H1 (cell line): Measurements from ENCODE around the gene DOCK8. TPM values are rescaled to one million over a fixed set of nuclear protein-coding genes. Genes with fewer than 3 reads are reported as not detected.

Experiments used
- CTCF ChIA-PET: fragments of 300-600 bp; sonication (Branson Sonifier 250); formaldehyde crosslinking; loops from one replicate; lab custom pipeline; 2021; ENCODE audit not compliant: partially characterized antibody; lab: Charles Lee
- POLR2A ChIA-PET: fragments of 300-600 bp; sonication (Branson Sonifier 250); formaldehyde crosslinking; loops from one replicate; lab custom pipeline; 2021; ENCODE audit warnings: inconsistent platforms; ENCODE audit not compliant: partially characterized antibody; lab: Charles Lee
- DNase-seq, 2 experiments: peaks; one replicate each; pipeline versions ENCODE4 v3.0.0 to v3.0.0-alpha.2; 2010 to 2022; ENCODE audit warnings: low spot score in 2 of 2, low read depth in 1 of 2, mixed read lengths in 1 of 2
- FAIRE-seq: peaks from 2 replicates; lab custom pipeline; 2011; peaks lifted over from hg19 to GRCh38; lab: Jason Lieb, UNC
- H2AFZ ChIP-seq: 2 replicates; pipeline ENCODE4 v1.8.1; 2012; ENCODE audit warnings: low read length, inconsistent platforms
- H2AK5ac ChIP-seq: 2 replicates; pipeline ENCODE4 v1.6.1; 2013; ENCODE audit warnings: low read depth, low read length
- H2BK120ac ChIP-seq: replicated peaks from 2 replicates; pipeline ENCODE3; 2013; ENCODE audit warnings: low read depth, low read length, inconsistent platforms
- H2BK12ac ChIP-seq: 2 replicates; pipeline ENCODE4 v1.6.1; 2013; ENCODE audit warnings: low read depth, low read length
- H2BK15ac ChIP-seq: 2 replicates; pipeline ENCODE4 v1.6.1; 2013; ENCODE audit warnings: low read length
- H2BK20ac ChIP-seq: 2 replicates; pipeline ENCODE4 v1.6.1; 2013; ENCODE audit warnings: low read length
- H2BK5ac ChIP-seq: 2 replicates; pipeline ENCODE4 v1.6.1; 2013; ENCODE audit warnings: low read depth, low read length
- H3K14ac ChIP-seq: 2 replicates; pipeline ENCODE4 v1.6.1; 2013; ENCODE audit warnings: inconsistent platforms; ENCODE audit not compliant: insufficient read length
- H3K18ac ChIP-seq: 2 replicates; pipeline ENCODE4 v1.6.1; 2013; ENCODE audit warnings: low read length; ENCODE audit errors: extremely low read depth
- H3K23ac ChIP-seq: 2 replicates; pipeline ENCODE4 v1.6.1; 2013; ENCODE audit warnings: inconsistent platforms; ENCODE audit not compliant: insufficient read length
- H3K23me2 ChIP-seq: 2 replicates; pipeline ENCODE4 v1.6.1; 2013; ENCODE audit warnings: low read depth, low read length
- H3K27ac ChIP-seq: 2 replicates; pipeline ENCODE4 v1.6.1; 2011; ENCODE audit warnings: low read depth, low read length, inconsistent platforms
- H3K27me3 ChIP-seq, 4 experiments: replicated peaks in 1 of 4; 1 replicate in 1 of 4; 2 replicates in 3 of 4; pipeline versions ENCODE4 v1.6.1 to v1.8.1; 2011 to 2013; ENCODE audit warnings: low read length in 3 of 4, mild to moderate bottlenecking in 3 of 4, inconsistent platforms in 2 of 4, mixed read lengths in 2 of 4, moderate library complexity in 1 of 4; ENCODE audit not compliant: control insufficient read depth in 3 of 4, insufficient read depth in 3 of 4; ENCODE audit errors: extremely low read depth in 1 of 4
- H3K36me3 ChIP-seq, 4 experiments: 2 replicates each; pipeline versions ENCODE4 v1.6.1 to v1.8.1; 2011 to 2013; ENCODE audit warnings: mild to moderate bottlenecking in 4 of 4, low read length in 3 of 4, moderate library complexity in 2 of 4, control low read depth in 1 of 4, inconsistent platforms in 1 of 4; ENCODE audit not compliant: insufficient read depth in 4 of 4, control insufficient read depth in 2 of 4
- H3K4ac ChIP-seq: replicated peaks from 2 replicates; pipeline ENCODE3; 2013; ENCODE audit warnings: low read length, low read depth, mixed read lengths, inconsistent platforms; ENCODE audit not compliant: insufficient read length
- H3K4me1 ChIP-seq, 4 experiments: replicated peaks in 1 of 4; 1 replicate in 1 of 4; 2 replicates in 3 of 4; pipeline versions ENCODE4 v1.6.1 to v1.8.1; 2011 to 2013; ENCODE audit warnings: low read length in 3 of 4, inconsistent platforms in 2 of 4, mixed read lengths in 1 of 4; ENCODE audit not compliant: insufficient read depth in 4 of 4, control insufficient read depth in 3 of 4
- H3K4me2 ChIP-seq, 2 experiments: 2 replicates each; pipeline versions ENCODE4 v1.6.1 to v1.8.1; 2011 to 2013; ENCODE audit warnings: low read depth in 2 of 2, low read length in 2 of 2, control low read depth in 1 of 2, inconsistent platforms in 1 of 2, mild to moderate bottlenecking in 1 of 2; ENCODE audit not compliant: insufficient read depth in 1 of 2
- H3K4me3 ChIP-seq, 4 experiments: fragments of 200-600, 300-600 bp in 1 of 4; sonication (generic), shearing (Covaris generic), sonication (Bioruptor Twin) in 1 of 4; 2 replicates each; pipeline versions ENCODE4 v1.5.1 to v1.8.1; 2011 to 2016; ENCODE audit warnings: low read length in 4 of 4, low read depth in 3 of 4, control low read depth in 2 of 4, inconsistent platforms in 2 of 4, mild to moderate bottlenecking in 2 of 4, mixed read lengths in 1 of 4, moderate library complexity in 1 of 4; ENCODE audit not compliant: insufficient read depth in 2 of 4; ENCODE audit errors: extremely low read depth in 1 of 4
- H3K56ac ChIP-seq: replicated peaks from 2 replicates; pipeline ENCODE3; 2013; ENCODE audit warnings: low read depth, mild to moderate bottlenecking, mixed read lengths, low read length, inconsistent platforms; ENCODE audit not compliant: insufficient read length
- H3K79me1 ChIP-seq: 2 replicates; pipeline ENCODE4 v1.6.1; 2013; ENCODE audit warnings: low read depth, low read length, control low read depth
- H3K79me2 ChIP-seq, 2 experiments: 2 replicates each; pipeline versions ENCODE4 v1.6.1 to v1.8.1; 2012 to 2013; ENCODE audit warnings: low read length in 2 of 2, mild to moderate bottlenecking in 2 of 2, inconsistent platforms in 1 of 2; ENCODE audit not compliant: insufficient read depth in 2 of 2, control insufficient read depth in 1 of 2
- H3K9ac ChIP-seq, 4 experiments: replicated peaks in 1 of 4; 1 replicate in 1 of 4; 2 replicates in 3 of 4; pipeline versions ENCODE4 v1.6.1 to v1.8.1; 2011 to 2013; ENCODE audit warnings: low read depth in 3 of 4, low read length in 3 of 4, control low read depth in 2 of 4, mild to moderate bottlenecking in 2 of 4, moderate library complexity in 2 of 4, inconsistent platforms in 1 of 4; ENCODE audit errors: extremely low read depth in 1 of 4
- H3K9me3 ChIP-seq, 2 experiments: 2 replicates each; pipeline versions ENCODE4 v1.6.1 to v1.8.1; 2012 to 2013; ENCODE audit warnings: mild to moderate bottlenecking in 2 of 2, moderate library complexity in 2 of 2, control low read depth in 1 of 2, inconsistent platforms in 1 of 2, low read depth in 1 of 2, low read length in 1 of 2, mixed read lengths in 1 of 2; ENCODE audit not compliant: insufficient read depth in 2 of 2
- H4K20me1 ChIP-seq, 2 experiments: replicated peaks in 1 of 2; 2 replicates each; pipeline versions ENCODE3 to v1.8.1; 2011 to 2013; ENCODE audit warnings: inconsistent platforms in 2 of 2, low read length in 2 of 2, mild to moderate bottlenecking in 1 of 2; ENCODE audit not compliant: insufficient read depth in 2 of 2, control insufficient read depth in 1 of 2
- H4K5ac ChIP-seq: 2 replicates; pipeline ENCODE4 v1.6.1; 2013; ENCODE audit warnings: low read length, low read depth, mixed read lengths, inconsistent platforms; ENCODE audit not compliant: insufficient read length
- H4K8ac ChIP-seq: 2 replicates; pipeline ENCODE4 v1.8.0; 2013; ENCODE audit warnings: mild to moderate bottlenecking, moderate library complexity, low read length, inconsistent platforms; ENCODE audit not compliant: insufficient read depth; ENCODE audit errors: extremely low read depth
- H4K91ac ChIP-seq: replicated peaks from 2 replicates; pipeline ENCODE3; 2013; ENCODE audit warnings: low read length, mixed read lengths, inconsistent platforms; ENCODE audit not compliant: insufficient read length
- CHD1 ChIP-seq: IDR thresholded peaks from 2 replicates; pipeline ENCODE4 v1.6.1; 2012; ENCODE audit warnings: low read depth, low read length, improper control_type of control experiment
- EP300 ChIP-seq, 2 experiments: IDR thresholded peaks; 1 replicate in 1 of 2; 2 replicates in 1 of 2; pipeline ENCODE4 v1.6.1; 2011 to 2012; ENCODE audit warnings: low read depth in 2 of 2, low read length in 2 of 2, mild to moderate bottlenecking in 2 of 2, borderline replicate concordance in 1 of 2, inconsistent platforms in 1 of 2, moderate library complexity in 1 of 2
- GTF2F1 ChIP-seq: IDR thresholded peaks from 2 replicates; pipeline ENCODE4 v1.6.1; 2012; ENCODE audit warnings: low read depth, low read length, improper control_type of control experiment, borderline replicate concordance
- JUND ChIP-seq: IDR thresholded peaks from 2 replicates; pipeline ENCODE4 v1.6.1; 2011; ENCODE audit warnings: mild to moderate bottlenecking, improper control_type of control experiment, low read length
- PHF8 ChIP-seq: fragments of 200-600 bp; sonication (generic); conservative IDR thresholded peaks from 2 replicates; pipeline ENCODE4 v1.7.1; 2012; ENCODE audit warnings: low read depth, mild to moderate bottlenecking, inconsistent platforms, low read length, moderate library complexity
- POLR2AphosphoS5 ChIP-seq: IDR thresholded peaks from 2 replicates; pipeline ENCODE4 v1.6.1; 2011; ENCODE audit warnings: low read depth, low read length
- SIRT6 ChIP-seq: IDR thresholded peaks from one replicate; pipeline ENCODE4 v1.7.1; 2012; ENCODE audit warnings: low read length, inconsistent platforms
- SP2 ChIP-seq: IDR thresholded peaks from 2 replicates; pipeline ENCODE4 v1.6.1; 2012; ENCODE audit warnings: mild to moderate bottlenecking, low read length, inconsistent platforms
- WGBS, 2 experiments: shearing (Covaris generic) in 1 of 2; methylation state at CpG; one replicate each; pipeline versions ENCODE4 v1.1.6 to v1.1.7; 2013 to 2015; ENCODE audit warnings: low lambda C conversion rate in 2 of 2, mixed read lengths in 2 of 2, inconsistent platforms in 1 of 2, low coverage in 1 of 2, missing lambda C conversion rate in 1 of 2; ENCODE audit not compliant: insufficient replicate concordance in 2 of 2, insufficient coverage in 1 of 2, insufficient read length in 1 of 2; ENCODE audit errors: extremely low coverage in 1 of 2, missing lambda C conversion rate in 1 of 2; 5-methylcytosine and 5-hydroxymethylcytosine counted together
- polyA plus RNA-seq, 7 experiments: library from polyadenylated mRNA; depleted of rRNA in 3 of 7; stranded (reverse) in 5 of 7; unstranded in 2 of 7; fragments of >200 nt in 5 of 7; fragments of 200-250 nt in 2 of 7; gene quantifications; 1 replicate in 5 of 7; 2 replicates in 1 of 7; 4 replicates in 1 of 7; pipeline versions ENCODE4 v1.2.1 to v1.2.3, GENCODE V29; 2011 to 2013; ENCODE audit warnings: missing spikeins in 2 of 7, mixed read lengths in 2 of 7
- total RNA-seq: library from RNA; stranded (reverse); fragmentation: NEBNext Ultra II Directional; extraction: Animal tissue kit (Norgen Biotek cat#: 25700); gene quantifications from 2 replicates; pipeline ENCODE4 v1.2.1, GENCODE V29; 2021

DOCK8 gene
- total and polyA plus RNA-seq, 2 of the 8 experiments (the other 6 are each of a cell fraction or from before 2014, with no cell fraction given), result 0.57 to 2.0 TPM

- no peak overlapping the region for H3K56ac ChIP-seq
- no peak overlapping the region for H4K5ac ChIP-seq
- H3K36me3 ChIP-seq, result no peaks in the 10 kb centered on the region
- no peak overlapping the region for H3K14ac ChIP-seq
- no peaks in the 10 kb centered on the region for H3K23me2 ChIP-seq
- H3K4me2 ChIP-seq, result no peak overlapping the region
- H2BK12ac ChIP-seq, result no peak overlapping the region
- no peak overlapping the region for H3K4ac ChIP-seq
- POLR2A ChIA-PET, result no interaction called here
- no peak overlapping the region for H2BK5ac ChIP-seq
- TF ChIP-seq SP2, result no peak
- no peak for TF ChIP-seq POLR2AphosphoS5
- TF ChIP-seq SIRT6, result no peak
- TF ChIP-seq PHF8, result no peak
- no peak for TF ChIP-seq EP300 (IDR thresholded peaks at IDR 0.05; ENCODE audit: borderline replicate concordance in 1 of 2, low read depth in 2 of 2, low read length in 2 of 2)
- no peak for TF ChIP-seq JUND
- no peak for TF ChIP-seq GTF2F1
- TF ChIP-seq CHD1, result no peak
- TF ChIP-seq, all 59 proteins: peak for 0
- 86% methylated on average over 4 of the region's 4 CpGs; no CpG with 5 or more reads in 1 of the 2 experiments for WGBS, 2 experiments
- H3K27me3 ChIP-seq, result no peaks in the 10 kb centered on the region
- DNase-seq (no peak), FAIRE-seq (no peak)
- no peak overlapping the region for H3K27ac ChIP-seq
- no peaks in the 10 kb centered on the region for H3K79me2 ChIP-seq
- H3K4me1 ChIP-seq, result no peaks in the 10 kb centered on the region
- no peak overlapping the region for H2AK5ac ChIP-seq
- CTCF ChIA-PET, result interaction anchor here (0.7 to 2.4 kb wide), 3 partner anchors 9 to 772 kb away, joined by 3 to 7 read pairs (median 3); no protein-coding TSS in a partner anchor
- no peak overlapping the region for H4K8ac ChIP-seq
- no peak overlapping the region for H3K18ac ChIP-seq
- H2AFZ ChIP-seq, result no peak overlapping the region
- no peak overlapping the region for H2BK120ac ChIP-seq
- H3K23ac ChIP-seq, result no peak overlapping the region
- H3K79me1 ChIP-seq, result no peaks in the 10 kb centered on the region
- no peak overlapping the region for H2BK20ac ChIP-seq
- H4K20me1 ChIP-seq, result no peaks in the 10 kb centered on the region
- no peak overlapping the region for H3K9ac ChIP-seq
- H3K9me3 ChIP-seq, result peaks cover 3 to 18% of the 10 kb centered on the region in 2 experiments; a peak in 3 of 4 replicates
- no peak overlapping the region for H4K91ac ChIP-seq
- no peak overlapping the region for H3K4me3 ChIP-seq
- H2BK15ac ChIP-seq, result no peak overlapping the region
These were observed 23.2 kb downstream of the DOCK8 start for GRCh38 chr9:237858-238345.
